HG03196 (cell line): ENCODE measurements around the gene UCP3.
A peak's percentile ranks its signal among the peaks of the same experiment; 100 is the strongest.
"Not testable (repeated sequence)": the region's sequence is repeated elsewhere in the genome, so short reads cannot be mapped to it uniquely, and the experiment has no call there.

Experiments
- ATAC-seq: cut with Tn5 transposase; IDR thresholded peaks from one replicate; pipeline ENCODE4 v1.9.1; 2021; ENCODE audit not compliant: unreplicated experiment

The UCP3 gene

DNA sequence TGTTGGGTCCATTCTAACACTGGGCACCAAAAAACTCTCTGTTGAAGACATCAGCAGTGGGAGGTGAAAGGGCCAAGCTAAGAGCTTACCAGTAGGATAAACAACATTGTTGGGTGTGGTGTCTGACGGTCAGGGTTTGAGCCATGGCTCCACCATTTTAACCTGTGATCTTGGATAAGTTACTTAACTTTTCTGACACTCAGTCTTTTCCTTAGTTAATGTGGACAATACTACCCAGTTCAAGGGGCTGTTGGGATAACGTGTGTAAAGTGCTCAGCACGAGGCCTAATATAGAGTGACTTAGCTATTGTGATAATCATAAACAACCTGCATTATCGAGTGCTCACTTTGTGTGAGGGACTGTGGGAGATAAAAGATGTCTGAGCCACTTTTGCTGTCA lies 6.1 kb downstream of the UCP3 start:
- no peak for ATAC-seq

GRCh38 chr11:74001822-74002286 lies 7.0 kb downstream of the UCP3 start:
- ATAC-seq = no peak

- no peak for ATAC-seq
These were observed 8.4 kb downstream of the UCP3 start for GRCh38 chr11:74000307-74001133.

DNA sequence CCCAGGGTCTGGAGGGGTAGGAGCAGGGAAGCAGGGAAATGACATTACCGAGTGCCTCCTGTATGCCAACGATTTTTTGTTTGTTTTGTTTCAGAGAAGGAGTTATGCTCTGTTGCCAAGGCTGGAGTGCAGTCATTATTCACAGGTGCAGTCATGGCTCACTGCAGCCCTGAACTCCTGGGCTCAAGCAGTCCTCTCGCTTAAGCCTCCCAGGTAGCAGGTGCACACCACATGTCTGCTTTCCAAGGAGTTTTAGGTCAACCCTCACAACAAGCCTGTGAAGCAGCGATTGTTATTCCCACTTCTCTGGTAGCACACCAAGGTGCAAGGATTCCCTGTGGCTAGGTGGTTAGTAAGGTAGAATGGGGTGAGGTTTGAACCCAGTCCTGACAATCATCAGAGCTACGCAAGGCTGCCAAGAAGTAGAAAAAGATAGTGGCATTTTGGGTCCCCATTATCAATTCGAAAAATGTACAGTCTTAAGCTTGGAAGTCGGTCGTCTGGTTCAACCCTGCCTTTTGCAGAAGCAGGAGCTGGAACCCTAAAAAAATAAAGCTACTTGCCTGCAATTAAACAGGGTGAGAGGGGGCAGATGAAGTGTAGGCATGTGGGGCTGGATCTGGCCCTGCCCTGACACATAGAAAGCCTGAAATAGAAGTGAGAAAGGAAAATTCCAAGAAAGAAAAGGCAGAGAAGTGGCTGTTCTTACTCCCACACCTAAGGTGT lies 9.1 kb downstream of the UCP3 start:
- ATAC-seq = no peak

DNA sequence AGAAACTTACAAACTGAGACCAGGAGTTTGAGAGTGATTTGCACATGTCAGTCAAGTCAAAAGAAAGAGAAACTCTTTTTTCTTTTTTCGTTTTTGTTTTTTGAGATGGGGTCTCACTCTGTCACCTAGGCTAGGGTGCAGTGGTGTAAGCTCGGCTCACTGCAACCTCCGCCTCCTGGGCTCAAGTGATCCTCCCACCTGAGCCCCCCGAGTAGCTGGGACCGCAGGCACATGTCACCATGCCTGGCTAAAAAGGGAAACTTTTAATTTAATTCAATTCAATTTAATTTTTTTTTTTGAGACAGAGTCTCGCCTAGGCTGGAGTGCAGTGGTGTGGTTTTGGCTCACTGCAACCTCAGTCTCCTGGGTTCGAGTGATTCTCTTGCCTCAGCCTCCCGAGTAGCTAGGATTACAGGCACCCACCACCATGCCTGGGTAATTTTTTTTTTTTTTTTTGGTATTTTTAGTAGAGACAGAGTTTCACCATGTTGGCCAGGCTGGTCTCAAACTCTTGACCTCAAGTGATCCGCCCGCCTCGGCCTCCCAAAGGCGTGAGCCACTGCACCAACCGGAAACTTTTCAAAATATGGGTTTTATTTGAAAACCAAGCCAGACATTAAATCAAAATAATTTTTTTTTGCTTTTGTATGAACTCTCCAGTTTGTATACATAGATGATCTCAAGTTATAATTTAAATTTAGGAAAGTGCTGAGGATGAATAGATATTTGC lies 9.9 kb downstream of the UCP3 start:
- ATAC-seq = no peak

DNA sequence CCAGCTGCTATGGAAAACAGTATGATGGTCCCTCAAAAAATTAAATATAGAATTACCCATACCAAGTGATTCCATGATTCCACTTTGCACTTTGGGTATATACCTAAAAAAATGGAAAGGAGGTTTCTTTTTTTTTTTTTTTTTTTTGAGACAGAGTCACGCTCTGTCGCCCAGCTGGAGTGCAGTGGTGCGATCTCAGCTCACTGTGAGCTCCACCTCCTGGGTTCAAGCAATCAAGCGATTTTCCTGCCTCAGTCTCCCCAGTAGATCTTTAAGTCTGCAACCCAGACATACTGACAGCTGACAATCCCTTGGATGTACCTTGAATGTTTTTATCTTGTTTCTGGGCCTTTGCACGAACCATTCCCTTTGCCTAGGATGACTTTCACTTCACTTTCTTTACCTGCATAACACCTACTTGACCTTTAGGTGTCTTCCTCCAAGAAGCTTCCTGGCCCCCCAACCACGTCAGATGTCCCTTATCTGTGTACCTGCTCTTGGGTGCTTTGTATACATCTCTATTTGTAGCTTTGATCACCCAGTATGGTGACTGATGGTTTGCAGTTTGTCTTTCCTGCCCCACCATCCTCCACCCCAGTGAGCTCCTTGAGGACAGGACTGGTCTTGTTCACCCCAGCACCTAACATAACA lies 11.6 kb downstream of the UCP3 start:
- ATAC-seq = no peak

GRCh38 chr11:73996161-73996747 lies 12.6 kb downstream of the UCP3 start:
- no peak for ATAC-seq

- ATAC-seq = peak; percentile 42
These were observed 13.2 kb downstream of the UCP3 start for GRCh38 chr11:73995731-73996130.

DNA sequence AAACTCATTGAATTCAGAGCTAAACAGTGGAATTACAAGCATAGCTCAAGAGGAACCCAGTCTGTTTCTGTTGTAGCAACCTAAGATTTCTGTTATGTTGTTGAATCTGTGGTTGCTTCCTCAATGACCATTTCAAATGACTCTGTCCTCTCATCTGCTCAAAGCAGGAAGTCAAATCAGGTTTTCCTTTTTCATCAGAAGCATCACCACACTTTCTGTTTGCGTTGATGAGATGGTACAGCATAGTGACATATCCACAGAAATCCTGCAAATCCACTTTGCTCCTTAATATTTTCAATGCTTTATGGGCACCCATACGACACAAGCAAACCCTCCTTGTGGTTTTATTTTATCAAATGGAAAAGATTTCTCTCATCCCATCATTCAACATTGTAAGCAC lies 13.6 kb downstream of the UCP3 start:
- ATAC-seq = no peak

DNA sequence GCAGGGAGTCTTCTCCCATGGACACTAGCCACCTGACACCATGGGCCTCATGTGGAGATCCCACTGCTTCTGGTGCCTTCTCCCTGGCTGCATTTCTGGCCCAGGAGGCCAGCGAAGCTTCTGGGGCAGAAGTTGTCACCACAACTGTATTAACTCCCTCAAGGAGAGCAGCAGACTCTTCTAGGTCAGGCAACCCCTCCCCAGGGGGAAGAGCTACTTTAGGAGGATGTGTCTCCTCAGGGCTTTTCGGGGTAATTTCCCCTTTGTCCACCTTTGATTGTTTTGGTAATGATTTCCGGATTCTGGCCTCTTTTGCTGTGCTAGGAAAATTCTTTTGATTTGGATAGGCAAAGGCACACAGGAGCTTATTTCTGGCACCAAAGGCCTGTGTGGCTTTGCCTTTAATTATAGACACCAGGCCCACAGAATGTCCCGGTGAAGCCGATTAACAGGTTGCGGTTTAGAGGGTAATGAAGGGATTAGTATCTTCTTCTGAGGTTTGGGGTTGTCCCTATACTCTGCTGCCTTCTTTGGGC lies 17.3 kb downstream of the UCP3 start:
- no peak for ATAC-seq

GRCh38 chr11:73990730-73991129 lies 18.2 kb downstream of the UCP3 start:
- no peak for ATAC-seq

DNA sequence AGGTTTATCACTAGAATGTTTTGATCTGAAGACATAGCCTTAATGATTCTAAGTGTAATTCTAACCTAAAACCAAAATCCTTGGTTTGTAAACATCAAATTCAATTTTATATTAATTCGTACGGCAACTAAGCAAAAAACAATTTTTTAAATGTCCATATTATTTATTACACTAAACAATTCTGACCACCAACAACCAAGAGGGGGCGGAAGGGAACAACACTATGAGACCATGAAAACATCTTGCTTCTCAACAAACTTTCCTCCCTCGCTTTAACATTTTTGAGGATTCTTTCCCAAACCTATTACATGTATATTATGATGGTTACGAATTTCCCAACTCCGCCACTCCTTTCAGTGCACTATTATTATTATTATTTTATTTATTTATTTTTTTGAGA lies 19.7 kb downstream of the UCP3 start:
- no peak for ATAC-seq

GRCh38 chr11:73988227-73988626 lies 20.7 kb downstream of the UCP3 start:
- ATAC-seq = no peak

GRCh38 chr11:73985661-73986060 lies 23.2 kb downstream of the UCP3 start:
- ATAC-seq = not testable (repeated sequence)

DNA sequence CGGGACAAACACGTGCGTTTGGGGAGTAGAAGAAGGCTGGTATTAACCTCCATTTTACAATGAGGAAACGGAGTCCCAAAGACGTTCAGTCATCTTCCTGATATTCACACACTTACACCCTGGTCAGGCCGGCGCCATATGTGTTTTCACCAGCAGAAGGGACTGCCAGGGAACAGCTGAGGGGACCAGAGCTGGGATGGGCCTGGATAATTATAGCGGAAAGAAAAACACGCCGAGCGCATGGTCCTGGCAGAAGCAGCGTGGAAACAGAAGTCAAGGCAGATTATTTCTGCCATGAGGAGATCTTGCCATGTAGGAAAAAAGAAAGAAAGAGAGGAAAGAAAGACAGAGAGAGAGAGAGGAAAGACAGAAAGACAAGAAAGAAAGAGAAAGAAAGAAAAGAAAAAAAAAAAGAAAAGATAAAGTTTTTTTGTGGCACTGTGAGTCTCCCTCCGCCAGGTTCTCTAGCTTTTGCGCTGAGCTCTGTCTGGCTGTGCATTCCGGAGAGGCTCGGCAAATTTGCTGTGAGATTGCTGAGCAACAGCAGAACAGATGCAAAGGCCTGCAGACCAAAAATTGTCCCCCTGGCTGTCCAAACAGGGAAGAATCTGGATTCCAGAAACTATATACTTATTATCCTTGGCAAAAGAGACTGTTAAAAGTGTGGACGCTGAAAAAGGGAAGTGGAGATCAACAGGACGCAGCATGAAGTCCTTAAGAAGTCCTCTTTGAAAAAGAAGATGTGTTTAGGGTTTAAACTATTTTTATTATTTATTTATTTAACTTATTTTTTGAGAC lies 24.9 kb downstream of the UCP3 start:
- no peak for ATAC-seq

DNA sequence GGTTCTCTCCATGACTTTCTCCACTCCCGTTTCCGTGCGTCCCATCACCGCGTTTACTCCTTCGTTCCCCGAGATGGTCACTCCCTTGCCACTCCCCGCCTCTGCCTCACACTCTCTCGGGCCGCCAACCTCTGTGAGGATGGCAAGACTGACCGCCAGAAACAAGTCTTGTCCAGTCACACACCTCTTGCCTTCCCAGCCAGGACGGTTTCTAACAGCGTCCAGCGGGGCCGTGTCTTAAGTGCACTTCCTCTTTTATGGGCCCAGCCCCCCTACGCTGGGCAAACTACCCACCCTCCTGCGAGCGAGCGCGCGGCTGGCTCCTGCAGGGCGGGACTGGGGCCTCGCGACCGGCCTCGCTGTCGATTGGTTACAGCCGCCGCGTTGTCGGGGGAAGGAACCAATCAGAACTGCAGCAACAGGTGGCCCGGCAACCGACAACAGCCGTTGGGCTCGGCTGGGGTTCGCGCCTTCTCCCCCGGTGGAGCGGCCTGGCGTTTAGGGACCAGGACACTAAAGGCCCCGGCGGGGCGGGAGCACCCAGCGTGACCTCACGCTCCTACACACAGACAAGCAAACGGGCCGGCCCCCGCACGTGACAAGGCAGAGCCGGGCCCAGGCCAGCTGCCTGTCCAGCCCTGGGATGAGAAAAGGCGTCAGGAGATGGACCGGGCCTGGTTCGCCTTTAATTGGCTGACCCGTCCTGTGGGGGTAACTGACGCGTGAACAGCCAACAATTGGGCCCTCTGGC lies 25.7 kb downstream of the UCP3 start:
- ATAC-seq = peak; percentile 67

DNA sequence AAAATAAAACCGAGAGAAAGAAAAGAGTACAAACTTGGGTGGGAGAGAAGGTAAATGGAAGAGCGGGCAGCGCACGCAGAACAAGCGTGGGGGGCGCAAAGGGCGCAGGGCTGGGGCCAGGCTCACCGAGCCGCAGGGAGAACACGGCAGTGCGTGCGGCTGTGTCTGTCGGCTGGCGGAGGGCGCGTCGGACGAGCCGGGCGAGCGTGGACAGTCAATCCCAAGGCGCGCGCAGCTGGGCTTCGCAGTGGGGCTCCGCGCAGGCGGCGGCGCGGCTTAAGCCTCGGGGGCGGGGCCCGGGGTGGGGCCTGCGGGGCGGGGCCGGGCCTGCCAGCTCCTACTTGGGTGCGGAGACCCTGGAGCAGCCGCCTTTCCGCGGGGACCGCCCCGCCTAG lies 26.3 kb downstream of the UCP3 start, which contains the start of gene UCP2:
Gene UCP2 (minus strand): TSS at position 249 of the 395 bp plus-strand sequence. CDS start 4,465 bp downstream, outside the sequence.
- ATAC-seq = peak; percentile 49

DNA sequence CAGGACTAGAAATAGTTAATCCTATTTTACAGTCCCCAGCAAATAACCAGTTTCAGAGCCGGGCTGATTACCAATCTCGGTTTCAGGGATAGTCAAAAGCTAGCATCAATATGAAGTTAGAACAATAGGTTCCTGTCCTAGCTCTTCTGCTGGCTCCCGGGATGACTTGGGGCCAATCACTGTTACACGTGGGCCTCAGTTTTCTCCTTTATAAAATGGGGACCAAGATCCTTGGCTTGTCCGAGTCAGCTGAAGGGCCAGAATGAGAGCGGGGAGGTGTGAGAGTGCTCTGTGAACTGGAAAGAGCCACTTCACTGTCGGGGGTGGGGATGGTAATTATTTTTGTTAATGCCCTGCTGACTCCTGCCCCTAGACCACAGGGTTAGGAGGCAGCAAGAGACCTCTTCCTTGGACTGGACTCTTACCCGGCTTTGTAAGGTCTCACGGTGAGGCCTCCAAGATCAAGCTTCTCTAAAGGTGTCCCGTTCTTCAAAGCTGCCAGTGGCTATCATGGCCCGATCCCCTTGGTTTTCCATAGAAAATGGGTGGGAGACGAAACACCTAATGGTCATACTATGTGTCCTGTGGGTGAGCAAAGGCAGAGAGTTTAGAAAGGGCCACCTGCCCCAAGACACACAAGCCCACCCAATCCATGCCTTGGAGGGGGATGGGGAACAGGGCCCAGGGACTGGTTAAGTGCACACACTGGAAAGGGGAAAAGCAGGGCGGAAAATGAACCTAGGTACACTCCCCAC lies 27.7 kb downstream of the UCP3 start:
- ATAC-seq = no peak
